Measurements from ENCODE around the gene MS4A1. TPM values are rescaled to one million over a fixed set of nuclear protein-coding genes. Genes with fewer than 3 reads are reported as not detected.

The MS4A1 gene
- total RNA-seq, 6 donors from 2014 or later = 0.15 to 2.5 (median 1.5) TPM; not detected in 1

GRCh38 chr11:60511393-60511792 lies 55.7 kb downstream of the MS4A1 start:
- H3K36me3 ChIP-seq = no peaks in the 10 kb centered on the region
- TF ChIP-seq POLR2AphosphoS5 (IDR thresholded peaks at IDR 0.05) = no peak
- TF ChIP-seq EP300 (IDR thresholded peaks at IDR 0.05) = no peak
- no peak for TF ChIP-seq POLR2A (IDR thresholded peaks at IDR 0.05)
- no peak for TF ChIP-seq CTCF (IDR thresholded peaks at IDR 0.05)
- no peaks in the 10 kb centered on the region for H3K27me3 ChIP-seq
- no peak for ATAC-seq (ENCODE audit: low FRiP score in 2 of 2)
- H3K4me1 ChIP-seq = peaks cover 0 to 8% (median 2%) of the 10 kb centered on the region in 4 donors
- DNase-seq = no peak
- H3K27ac ChIP-seq = no peak overlapping the region
- WGBS, 2 donors = 67 to 69% methylated on average over 6 of the region's 6 CpGs
- H3K4me3 ChIP-seq = no peak overlapping the region
- H3K9me3 ChIP-seq = no peaks in the 10 kb centered on the region

- TF ChIP-seq POLR2AphosphoS5 (IDR thresholded peaks at IDR 0.05) (no peak), CTCF (IDR thresholded peaks at IDR 0.05) (no peak), EP300 (IDR thresholded peaks at IDR 0.05) (no peak), POLR2A (IDR thresholded peaks at IDR 0.05) (no peak)
- WGBS, 2 donors = 70 to 77% methylated on average over 3 of the region's 3 CpGs
- no peak overlapping the region for H3K4me3 ChIP-seq
- ATAC-seq (ENCODE audit: low FRiP score in 2 of 2) (no peak), DNase-seq (no peak)
- H3K27ac ChIP-seq = no peak overlapping the region
- H3K27me3 ChIP-seq = no peaks in the 10 kb centered on the region
- H3K4me1 ChIP-seq = peaks cover 0 to 8% (median 2%) of the 10 kb centered on the region in 4 donors
- H3K9me3 ChIP-seq = no peaks in the 10 kb centered on the region
- no peaks in the 10 kb centered on the region for H3K36me3 ChIP-seq
Observed at GRCh38 chr11:60512651-60513225, 57.1 kb downstream of the MS4A1 start.

GRCh38 chr11:60513496-60514460 lies 58.1 kb downstream of the MS4A1 start:
- ATAC-seq (ENCODE audit: low FRiP score in 2 of 2) (no peak), DNase-seq (no peak)
- no peak for TF ChIP-seq POLR2A (IDR thresholded peaks at IDR 0.05)
- no peak for TF ChIP-seq CTCF (IDR thresholded peaks at IDR 0.05)
- WGBS, 2 donors = 45 to 55% methylated on average over 2 of the region's 2 CpGs
- H3K27ac ChIP-seq = no peak overlapping the region
- H3K27me3 ChIP-seq = no peaks in the 10 kb centered on the region
- H3K36me3 ChIP-seq = no peaks in the 10 kb centered on the region
- H3K4me3 ChIP-seq = no peak overlapping the region
- H3K9me3 ChIP-seq = no peaks in the 10 kb centered on the region
- peaks cover 0 to 8% (median 2%) of the 10 kb centered on the region in 4 donors for H3K4me1 ChIP-seq

- peak in 1 of 2 donors; percentile 72 for DNase-seq
- peaks cover 0 to 8% (median 2%) of the 10 kb centered on the region in 4 donors for H3K4me1 ChIP-seq
- no peaks in the 10 kb centered on the region for H3K27me3 ChIP-seq
- no peak within 1 kb of the TSS for H3K27ac ChIP-seq
- WGBS, 2 donors = 90 to 96% methylated on average over 23 to 29 of the region's 29 CpGs
- H3K9me3 ChIP-seq = peaks cover 0 to 1% (median 0%) of the 10 kb centered on the region in 4 donors
- no peak within 1 kb of the TSS for H3K4me3 ChIP-seq
- TF ChIP-seq CTCF (IDR thresholded peaks at IDR 0.05) (no peak), EP300 (IDR thresholded peaks at IDR 0.05) (no peak), POLR2AphosphoS5 (IDR thresholded peaks at IDR 0.05) (no peak), POLR2A (IDR thresholded peaks at IDR 0.05) (no peak)
- no peak for ATAC-seq (ENCODE audit: low FRiP score in 2 of 2)
- no peaks in the 10 kb centered on the region for H3K36me3 ChIP-seq
Observed at GRCh38 chr11:60515144-60515855, 59.7 kb downstream of the MS4A1 start, which contains the start of gene MS4A13. Gene MS4A13, plus strand, starts transcription at chr11:60515392. Its CDS starts 2,692 bp downstream, at chr11:60518084.

Other genes starting within 250 kb of the MS4A1 start
- 10 to 100 TPM in 1 of 6 donors, 1 to 10 TPM in 4, under 1 TPM in 1; 0.89 to 27.2 (median 3.2) TPM for gene MS4A4E, start 212.7 kb upstream of the MS4A1 start, total RNA-seq
- gene MS4A4A, start 175.2 kb upstream of the MS4A1 start, total RNA-seq = 10 to 100 TPM; 10.2 to 68.1 (median 47.7) TPM
- gene MS4A6E, start 128.6 kb upstream of the MS4A1 start, total RNA-seq = 1 to 10 TPM in 1 of 6 donors, not detected in 5; 9.4 TPM
- 100 to 1,000 TPM in 5 of 6 donors, 10 to 100 TPM in 1; 90.9 to 216 (median 183) TPM for gene MS4A7, start 77.3 kb upstream of the MS4A1 start, total RNA-seq
- 10 to 100 TPM in 3 of 6 donors, 1 to 10 TPM in 3; 4.0 to 35.6 (median 8.6) TPM for gene MS4A14, start 59.4 kb upstream of the MS4A1 start, total RNA-seq
- not detected for gene MS4A5, start 26.3 kb upstream of the MS4A1 start, total RNA-seq
- not detected for gene MS4A12, start 36.9 kb downstream of the MS4A1 start, total RNA-seq
- gene MS4A13, start 59.5 kb downstream of the MS4A1 start, total RNA-seq = not detected
- gene MS4A8, start 243.8 kb downstream of the MS4A1 start, total RNA-seq = 10 to 100 TPM in 4 of 6 donors, 1 to 10 TPM in 1, not detected in 1; 3.7 to 82.9 (median 15.5) TPM

Data from upper lobe of left lung (tissue), 6 donors.